HG03558 (cell line): ENCODE results near the gene PCSK5.

Experiments
- ATAC-seq: cut with Tn5 transposase; IDR thresholded peaks from one replicate; pipeline ENCODE4 v1.9.1; 2021; ENCODE audit warnings: moderate number of reproducible peaks; ENCODE audit not compliant: unreplicated experiment; ENCODE audit errors: extremely low read depth

PCSK5 gene

GRCh38 chr9:76366275-76366674 is 475.8 kb downstream of the PCSK5 start:
- ATAC-seq, result no peak

GRCh38 chr9:76369583-76369982 is 479.1 kb downstream of the PCSK5 start:
- peak; percentile 62 for ATAC-seq

- ATAC-seq, result no peak
Measured at GRCh38 chr9:76370396-76371023, 480.0 kb downstream of the PCSK5 start.

GRCh38 chr9:76371901-76372300 is 481.4 kb downstream of the PCSK5 start:
- ATAC-seq, result no peak

GRCh38 chr9:76372336-76372735 is 481.9 kb downstream of the PCSK5 start:
- ATAC-seq, result no peak

- no peak for ATAC-seq
Measured at GRCh38 chr9:76373173-76373783, 482.8 kb downstream of the PCSK5 start.

- no peak for ATAC-seq
Measured at GRCh38 chr9:76373784-76374474, 483.5 kb downstream of the PCSK5 start.

GRCh38 chr9:76374783-76375559 is 484.5 kb downstream of the PCSK5 start:
- no peak for ATAC-seq

- no peak for ATAC-seq
Measured at GRCh38 chr9:76377791-76378190, 487.3 kb downstream of the PCSK5 start.

- no peak for ATAC-seq
Measured at GRCh38 chr9:76378367-76379073, 488.0 kb downstream of the PCSK5 start.

- no peak for ATAC-seq
Measured at GRCh38 chr9:76379494-76379893, 489.0 kb downstream of the PCSK5 start.

- ATAC-seq, result no peak
Measured at GRCh38 chr9:76390656-76391055, 500.2 kb downstream of the PCSK5 start.

- ATAC-seq, result peak; percentile 36
Measured at GRCh38 chr9:76394195-76394959, 503.9 kb downstream of the PCSK5 start, which contains the start of gene RFK. TSS of gene RFK (minus strand) at chr9:76394426. CDS start at chr9:76394171, 255 bp downstream.

- peak; percentile 39 for ATAC-seq
Measured at GRCh38 chr9:76394960-76395252, 504.4 kb downstream of the PCSK5 start.

GRCh38 chr9:76395381-76395780 is 504.9 kb downstream of the PCSK5 start:
- ATAC-seq, result no peak

GRCh38 chr9:76396144-76396543 is 505.7 kb downstream of the PCSK5 start:
- ATAC-seq, result no peak

GRCh38 chr9:76396597-76396996 is 506.1 kb downstream of the PCSK5 start:
- no peak for ATAC-seq

- no peak for ATAC-seq
Measured at GRCh38 chr9:76399856-76400255, 509.4 kb downstream of the PCSK5 start.

GRCh38 chr9:76400534-76401096 is 510.1 kb downstream of the PCSK5 start:
- ATAC-seq, result no peak
